H1 (cell line): ENCODE data around the gene KLHL8. TPM values are rescaled to one million over a fixed set of nuclear protein-coding genes. Genes with fewer than 3 reads are reported as not detected.

Experiments used
- CTCF ChIA-PET: fragments of 300-600 bp; sonication (Branson Sonifier 250); formaldehyde crosslinking; loops from one replicate; lab custom pipeline; 2021; ENCODE audit not compliant: partially characterized antibody; lab: Charles Lee
- POLR2A ChIA-PET: fragments of 300-600 bp; sonication (Branson Sonifier 250); formaldehyde crosslinking; loops from one replicate; lab custom pipeline; 2021; ENCODE audit warnings: inconsistent platforms; ENCODE audit not compliant: partially characterized antibody; lab: Charles Lee
- DNase-seq, 2 experiments: peaks; one replicate each; pipeline versions ENCODE4 v3.0.0 to v3.0.0-alpha.2; 2010 to 2022; ENCODE audit warnings: low spot score in 2 of 2, low read depth in 1 of 2, mixed read lengths in 1 of 2
- FAIRE-seq: peaks from 2 replicates; lab custom pipeline; 2011; peaks lifted over from hg19 to GRCh38; lab: Jason Lieb, UNC
- H2AFZ ChIP-seq: 2 replicates; pipeline ENCODE4 v1.8.1; 2012; ENCODE audit warnings: low read length, inconsistent platforms
- H2AK5ac ChIP-seq: 2 replicates; pipeline ENCODE4 v1.6.1; 2013; ENCODE audit warnings: low read depth, low read length
- H2BK120ac ChIP-seq: replicated peaks from 2 replicates; pipeline ENCODE3; 2013; ENCODE audit warnings: low read depth, low read length, inconsistent platforms
- H2BK12ac ChIP-seq: 2 replicates; pipeline ENCODE4 v1.6.1; 2013; ENCODE audit warnings: low read depth, low read length
- H2BK15ac ChIP-seq: 2 replicates; pipeline ENCODE4 v1.6.1; 2013; ENCODE audit warnings: low read length
- H2BK20ac ChIP-seq: 2 replicates; pipeline ENCODE4 v1.6.1; 2013; ENCODE audit warnings: low read length
- H2BK5ac ChIP-seq: 2 replicates; pipeline ENCODE4 v1.6.1; 2013; ENCODE audit warnings: low read depth, low read length
- H3K14ac ChIP-seq: 2 replicates; pipeline ENCODE4 v1.6.1; 2013; ENCODE audit warnings: inconsistent platforms; ENCODE audit not compliant: insufficient read length
- H3K18ac ChIP-seq: 2 replicates; pipeline ENCODE4 v1.6.1; 2013; ENCODE audit warnings: low read length; ENCODE audit errors: extremely low read depth
- H3K23ac ChIP-seq: 2 replicates; pipeline ENCODE4 v1.6.1; 2013; ENCODE audit warnings: inconsistent platforms; ENCODE audit not compliant: insufficient read length
- H3K23me2 ChIP-seq: 2 replicates; pipeline ENCODE4 v1.6.1; 2013; ENCODE audit warnings: low read depth, low read length
- H3K27ac ChIP-seq: 2 replicates; pipeline ENCODE4 v1.6.1; 2011; ENCODE audit warnings: low read depth, low read length, inconsistent platforms
- H3K27me3 ChIP-seq, 4 experiments: replicated peaks in 1 of 4; 1 replicate in 1 of 4; 2 replicates in 3 of 4; pipeline versions ENCODE4 v1.6.1 to v1.8.1; 2011 to 2013; ENCODE audit warnings: low read length in 3 of 4, mild to moderate bottlenecking in 3 of 4, inconsistent platforms in 2 of 4, mixed read lengths in 2 of 4, moderate library complexity in 1 of 4; ENCODE audit not compliant: control insufficient read depth in 3 of 4, insufficient read depth in 3 of 4; ENCODE audit errors: extremely low read depth in 1 of 4
- H3K36me3 ChIP-seq, 4 experiments: 2 replicates each; pipeline versions ENCODE4 v1.6.1 to v1.8.1; 2011 to 2013; ENCODE audit warnings: mild to moderate bottlenecking in 4 of 4, low read length in 3 of 4, moderate library complexity in 2 of 4, control low read depth in 1 of 4, inconsistent platforms in 1 of 4; ENCODE audit not compliant: insufficient read depth in 4 of 4, control insufficient read depth in 2 of 4
- H3K4ac ChIP-seq: replicated peaks from 2 replicates; pipeline ENCODE3; 2013; ENCODE audit warnings: low read length, low read depth, mixed read lengths, inconsistent platforms; ENCODE audit not compliant: insufficient read length
- H3K4me1 ChIP-seq, 4 experiments: replicated peaks in 1 of 4; 1 replicate in 1 of 4; 2 replicates in 3 of 4; pipeline versions ENCODE4 v1.6.1 to v1.8.1; 2011 to 2013; ENCODE audit warnings: low read length in 3 of 4, inconsistent platforms in 2 of 4, mixed read lengths in 1 of 4; ENCODE audit not compliant: insufficient read depth in 4 of 4, control insufficient read depth in 3 of 4
- H3K4me2 ChIP-seq, 2 experiments: 2 replicates each; pipeline versions ENCODE4 v1.6.1 to v1.8.1; 2011 to 2013; ENCODE audit warnings: low read depth in 2 of 2, low read length in 2 of 2, control low read depth in 1 of 2, inconsistent platforms in 1 of 2, mild to moderate bottlenecking in 1 of 2; ENCODE audit not compliant: insufficient read depth in 1 of 2
- H3K4me3 ChIP-seq, 4 experiments: fragments of 200-600, 300-600 bp in 1 of 4; sonication (generic), shearing (Covaris generic), sonication (Bioruptor Twin) in 1 of 4; 2 replicates each; pipeline versions ENCODE4 v1.5.1 to v1.8.1; 2011 to 2016; ENCODE audit warnings: low read length in 4 of 4, low read depth in 3 of 4, control low read depth in 2 of 4, inconsistent platforms in 2 of 4, mild to moderate bottlenecking in 2 of 4, mixed read lengths in 1 of 4, moderate library complexity in 1 of 4; ENCODE audit not compliant: insufficient read depth in 2 of 4; ENCODE audit errors: extremely low read depth in 1 of 4
- H3K56ac ChIP-seq: replicated peaks from 2 replicates; pipeline ENCODE3; 2013; ENCODE audit warnings: low read depth, mild to moderate bottlenecking, mixed read lengths, low read length, inconsistent platforms; ENCODE audit not compliant: insufficient read length
- H3K79me1 ChIP-seq: 2 replicates; pipeline ENCODE4 v1.6.1; 2013; ENCODE audit warnings: low read depth, low read length, control low read depth
- H3K79me2 ChIP-seq, 2 experiments: 2 replicates each; pipeline versions ENCODE4 v1.6.1 to v1.8.1; 2012 to 2013; ENCODE audit warnings: low read length in 2 of 2, mild to moderate bottlenecking in 2 of 2, inconsistent platforms in 1 of 2; ENCODE audit not compliant: insufficient read depth in 2 of 2, control insufficient read depth in 1 of 2
- H3K9ac ChIP-seq, 4 experiments: replicated peaks in 1 of 4; 1 replicate in 1 of 4; 2 replicates in 3 of 4; pipeline versions ENCODE4 v1.6.1 to v1.8.1; 2011 to 2013; ENCODE audit warnings: low read depth in 3 of 4, low read length in 3 of 4, control low read depth in 2 of 4, mild to moderate bottlenecking in 2 of 4, moderate library complexity in 2 of 4, inconsistent platforms in 1 of 4; ENCODE audit errors: extremely low read depth in 1 of 4
- H3K9me3 ChIP-seq, 2 experiments: 2 replicates each; pipeline versions ENCODE4 v1.6.1 to v1.8.1; 2012 to 2013; ENCODE audit warnings: mild to moderate bottlenecking in 2 of 2, moderate library complexity in 2 of 2, control low read depth in 1 of 2, inconsistent platforms in 1 of 2, low read depth in 1 of 2, low read length in 1 of 2, mixed read lengths in 1 of 2; ENCODE audit not compliant: insufficient read depth in 2 of 2
- H4K20me1 ChIP-seq, 2 experiments: replicated peaks in 1 of 2; 2 replicates each; pipeline versions ENCODE3 to v1.8.1; 2011 to 2013; ENCODE audit warnings: inconsistent platforms in 2 of 2, low read length in 2 of 2, mild to moderate bottlenecking in 1 of 2; ENCODE audit not compliant: insufficient read depth in 2 of 2, control insufficient read depth in 1 of 2
- H4K5ac ChIP-seq: 2 replicates; pipeline ENCODE4 v1.6.1; 2013; ENCODE audit warnings: low read length, low read depth, mixed read lengths, inconsistent platforms; ENCODE audit not compliant: insufficient read length
- H4K8ac ChIP-seq: 2 replicates; pipeline ENCODE4 v1.8.0; 2013; ENCODE audit warnings: mild to moderate bottlenecking, moderate library complexity, low read length, inconsistent platforms; ENCODE audit not compliant: insufficient read depth; ENCODE audit errors: extremely low read depth
- H4K91ac ChIP-seq: replicated peaks from 2 replicates; pipeline ENCODE3; 2013; ENCODE audit warnings: low read length, mixed read lengths, inconsistent platforms; ENCODE audit not compliant: insufficient read length
- ATF2 ChIP-seq: IDR thresholded peaks from 2 replicates; pipeline ENCODE4 v1.6.1; 2012; ENCODE audit warnings: low read length, inconsistent platforms
- CBX8 ChIP-seq: fragments of 300-800, 300-1000 bp; sonication (generic); IDR thresholded peaks from 2 replicates; pipeline ENCODE4 v1.7.1; 2016; ENCODE audit warnings: low read depth, low read length, borderline replicate concordance
- FOSL1 ChIP-seq: IDR thresholded peaks from 2 replicates; pipeline ENCODE4 v1.6.1; 2011; ENCODE audit warnings: mild to moderate bottlenecking, low read depth, low read length, moderate library complexity; ENCODE audit not compliant: insufficient read depth
- GTF2F1 ChIP-seq: IDR thresholded peaks from 2 replicates; pipeline ENCODE4 v1.6.1; 2012; ENCODE audit warnings: low read depth, low read length, improper control_type of control experiment, borderline replicate concordance
- JUN ChIP-seq: IDR thresholded peaks from 2 replicates; pipeline ENCODE4 v1.6.1; 2011; ENCODE audit warnings: low read depth, mild to moderate bottlenecking, improper control_type of control experiment, low read length
- MAFK ChIP-seq: IDR thresholded peaks from 2 replicates; pipeline ENCODE4 v1.6.1; 2012; ENCODE audit warnings: low read depth, mild to moderate bottlenecking, improper control_type of control experiment, low read length
- MAX ChIP-seq: IDR thresholded peaks from 2 replicates; pipeline ENCODE4 v1.6.1; 2012; ENCODE audit warnings: inconsistent platforms
- NANOG ChIP-seq: IDR thresholded peaks from 2 replicates; pipeline ENCODE4 v1.6.1; 2011; ENCODE audit warnings: low read length, low read depth, mild to moderate bottlenecking, inconsistent platforms; ENCODE audit not compliant: insufficient read depth, poor library complexity, severe bottlenecking
- NRF1 ChIP-seq: IDR thresholded peaks from 2 replicates; pipeline ENCODE4 v1.6.1; 2011; ENCODE audit warnings: mild to moderate bottlenecking, low read depth, low read length, improper control_type of control experiment
- TAF7 ChIP-seq: optimal IDR thresholded peaks from 2 replicates; pipeline ENCODE3; 2011; ENCODE audit warnings: low read depth, mild to moderate bottlenecking, inconsistent platforms, low read length, moderate library complexity, borderline replicate concordance
- WGBS, 2 experiments: shearing (Covaris generic) in 1 of 2; methylation state at CpG; one replicate each; pipeline versions ENCODE4 v1.1.6 to v1.1.7; 2013 to 2015; ENCODE audit warnings: low lambda C conversion rate in 2 of 2, mixed read lengths in 2 of 2, inconsistent platforms in 1 of 2, low coverage in 1 of 2, missing lambda C conversion rate in 1 of 2; ENCODE audit not compliant: insufficient replicate concordance in 2 of 2, insufficient coverage in 1 of 2, insufficient read length in 1 of 2; ENCODE audit errors: extremely low coverage in 1 of 2, missing lambda C conversion rate in 1 of 2; 5-methylcytosine and 5-hydroxymethylcytosine counted together
- polyA plus RNA-seq, 7 experiments: library from polyadenylated mRNA; depleted of rRNA in 3 of 7; stranded (reverse) in 5 of 7; unstranded in 2 of 7; fragments of >200 nt in 5 of 7; fragments of 200-250 nt in 2 of 7; gene quantifications; 1 replicate in 5 of 7; 2 replicates in 1 of 7; 4 replicates in 1 of 7; pipeline versions ENCODE4 v1.2.1 to v1.2.3, GENCODE V29; 2011 to 2013; ENCODE audit warnings: missing spikeins in 2 of 7, mixed read lengths in 2 of 7
- total RNA-seq: library from RNA; stranded (reverse); fragmentation: NEBNext Ultra II Directional; extraction: Animal tissue kit (Norgen Biotek cat#: 25700); gene quantifications from 2 replicates; pipeline ENCODE4 v1.2.1, GENCODE V29; 2021

The KLHL8 gene
- total and polyA plus RNA-seq, 2 of the 8 experiments (the other 6 are each of a cell fraction or from before 2014, with no cell fraction given): 0.94 to 8.1 TPM

GRCh38 chr4:87251106-87251505, 30.7 kb upstream of the KLHL8 start:
- Histone ChIP-seq H3K23me2 (no peaks in the 10 kb centered on the region), H3K4me2 (no peak overlapping the region), H2BK15ac (no peak overlapping the region), H3K56ac (no peak overlapping the region), H3K27me3 (no peaks in the 10 kb centered on the region), H2BK120ac (no peak overlapping the region), H4K8ac (no peak overlapping the region), H3K27ac (no peak overlapping the region), H3K9ac (no peak overlapping the region), H2AFZ (no peak overlapping the region), H4K5ac (no peak overlapping the region), H3K79me1 (no peaks in the 10 kb centered on the region), H3K79me2 (no peaks in the 10 kb centered on the region), H2AK5ac (no peak overlapping the region), H3K4me3 (no peak overlapping the region), H2BK12ac (no peak overlapping the region), H3K4me1 (no peaks in the 10 kb centered on the region), H4K91ac (no peak overlapping the region), H3K4ac (no peak overlapping the region), H3K14ac (no peak overlapping the region), H2BK20ac (no peak overlapping the region), H3K9me3 (peaks cover 0 to 6% of the 10 kb centered on the region in 2 experiments; a peak in 2 of 4 replicates), H3K36me3 (no peaks in the 10 kb centered on the region), H4K20me1 (no peaks in the 10 kb centered on the region), H2BK5ac (no peak overlapping the region), H3K18ac (no peak overlapping the region), H3K23ac (no peak overlapping the region)
- FAIRE-seq (no peak), DNase-seq (no peak)
- ChIA-PET CTCF (interaction anchor here (0.9 kb wide), 1 partner anchor 100 kb away, joined by 3 read pairs; no protein-coding TSS in a partner anchor), POLR2A (no interaction called here)
- TF ChIP-seq MAFK: no peak
- TF ChIP-seq TAF7: no peak
- no peak for TF ChIP-seq MAX
- TF ChIP-seq NRF1: no peak
- no peak for TF ChIP-seq GTF2F1
- TF ChIP-seq FOSL1: no peak
- no peak for TF ChIP-seq NANOG
- no peak for TF ChIP-seq ATF2
- no peak for TF ChIP-seq JUN
- TF ChIP-seq CBX8: no peak
- WGBS, 2 experiments: 93% methylated on average over 6 of the region's 6 CpGs; no CpG with 5 or more reads in 1 of the 2 experiments
